T-helper 2 cell treated with Interferon-gamma antibody and Interleukin-4, amounts not matched to agents 100 ng/mL and 5 ng/mL, for 36 hours (primary cell): ENCODE measurements around the gene TMEM236. TPM values are rescaled to one million over a fixed set of nuclear protein-coding genes. Genes with fewer than 3 reads are reported as not detected.

Experiments
- intact Hi-C: fragments of 100-400 bp; cut with micrococcal nuclease; formaldehyde crosslinking; loops from one replicate; pipeline ENCODE4 v1.15.1; 2023
- total RNA-seq: library from RNA; stranded (reverse); gene quantifications from 2 replicates; pipeline ENCODE4 v1.2.3, GENCODE V29; 2022

Gene TMEM236
- total RNA-seq, 1 donor from 2014 or later = 0.05 TPM

DNA sequence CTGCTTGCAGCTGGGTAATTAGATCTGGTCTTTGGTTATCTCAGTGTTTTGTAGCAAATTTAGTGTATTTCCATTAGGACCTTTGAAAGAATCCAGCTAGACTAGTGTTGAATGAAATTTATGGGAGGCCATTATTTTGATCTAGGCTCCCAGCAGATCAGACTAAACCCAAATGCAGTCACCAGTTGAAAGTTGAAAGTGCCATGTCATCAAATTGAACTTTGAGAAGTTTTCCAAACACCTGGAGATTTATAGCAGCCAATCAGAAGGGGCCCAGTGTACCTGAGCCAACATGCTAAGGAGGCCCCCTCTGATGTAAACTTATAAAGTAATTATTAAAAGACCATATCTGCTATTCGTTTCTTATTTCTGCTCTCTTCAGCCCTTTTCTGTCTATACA, 11.3 kb upstream of the TMEM236 start:
- intact Hi-C loops = no loop called here

DNA sequence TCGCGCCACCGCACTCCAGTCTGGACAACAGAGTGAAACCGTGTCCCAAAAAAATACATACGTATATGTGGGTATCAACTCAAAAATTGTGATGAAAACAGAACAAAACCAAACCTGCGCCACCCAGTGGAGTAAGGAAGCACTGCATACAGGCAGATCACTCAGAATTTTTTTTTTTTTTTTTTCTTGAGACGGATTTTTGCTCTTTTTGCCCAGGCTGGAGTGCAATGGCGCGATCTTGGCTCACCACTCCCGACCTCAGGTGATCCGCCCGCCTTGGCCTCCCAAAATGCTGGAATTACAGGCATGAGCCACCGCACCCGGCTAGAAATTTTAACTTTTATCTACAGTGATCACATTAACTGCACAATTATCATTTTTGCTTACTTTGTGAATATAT, 9.1 kb upstream of the TMEM236 start:
- intact Hi-C loops = loop anchor here (1.0 kb wide), 1 partner anchor 136 kb away; no protein-coding TSS in a partner anchor

GRCh38 chr10:17743437-17743836, 8.6 kb upstream of the TMEM236 start:
- intact Hi-C loops = loop anchor here (1.0 kb wide), 1 partner anchor 136 kb away; no protein-coding TSS in a partner anchor

DNA sequence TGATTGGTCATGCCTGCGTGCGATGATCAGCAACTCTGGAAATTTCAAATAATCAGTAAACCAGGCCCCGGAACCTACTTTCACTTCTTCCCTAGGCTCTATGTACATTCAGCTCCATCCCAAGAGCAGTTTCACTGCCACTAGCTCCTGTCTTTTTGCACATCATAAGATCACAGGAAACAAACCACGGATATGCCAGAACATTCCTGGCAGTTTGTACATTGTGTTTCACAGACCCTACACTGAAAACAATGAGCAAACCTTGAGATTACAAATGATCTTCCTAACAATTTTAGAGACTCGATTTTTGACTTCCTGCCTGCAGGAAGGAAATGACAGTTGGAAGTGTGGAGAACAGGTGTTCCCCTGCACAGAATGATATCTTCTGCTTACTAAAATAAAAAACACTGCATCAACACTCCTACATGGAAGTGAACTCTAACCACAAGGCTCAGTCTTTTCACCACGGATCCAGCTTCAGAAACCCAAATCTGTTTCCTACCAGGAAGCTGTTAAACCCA, 7.6 kb upstream of the TMEM236 start:
- intact Hi-C loops = no loop called here

GRCh38 chr10:17747883-17748550, 4.0 kb upstream of the TMEM236 start:
- intact Hi-C loops = no loop called here

GRCh38 chr10:17749890-17750289, 2.1 kb upstream of the TMEM236 start:
- intact Hi-C loops = no loop called here

- intact Hi-C loops = no loop called here
These were observed 4.7 kb downstream of the TMEM236 start for GRCh38 chr10:17756557-17757217.

- intact Hi-C loops = no loop called here
These were observed 6.2 kb downstream of the TMEM236 start for GRCh38 chr10:17758200-17758599.

DNA sequence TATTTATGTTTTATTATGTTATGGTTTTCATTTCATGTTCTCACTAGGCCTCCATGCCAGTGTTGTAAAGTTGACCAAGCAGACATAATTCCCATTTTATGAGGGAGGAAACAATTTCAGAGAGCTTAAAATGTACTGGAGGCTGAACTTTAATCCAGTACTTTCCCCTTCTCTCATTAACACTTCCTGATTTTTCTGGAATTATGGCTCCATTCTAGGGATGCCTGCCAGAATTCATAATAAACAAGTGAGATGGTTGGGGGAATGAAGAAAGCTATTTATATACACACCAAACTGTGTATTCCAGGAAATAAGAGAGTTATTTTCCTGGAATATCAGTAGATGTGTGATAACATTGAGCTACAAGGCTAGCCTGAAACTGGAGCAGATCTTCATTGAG, 6.9 kb downstream of the TMEM236 start:
- intact Hi-C loops = no loop called here

GRCh38 chr10:17764142-17764541, 12.1 kb downstream of the TMEM236 start:
- intact Hi-C loops = no loop called here

- intact Hi-C loops = no loop called here
These were observed 13.6 kb downstream of the TMEM236 start for GRCh38 chr10:17765602-17766001.

GRCh38 chr10:17766731-17767130, 14.7 kb downstream of the TMEM236 start:
- intact Hi-C loops = no loop called here

DNA sequence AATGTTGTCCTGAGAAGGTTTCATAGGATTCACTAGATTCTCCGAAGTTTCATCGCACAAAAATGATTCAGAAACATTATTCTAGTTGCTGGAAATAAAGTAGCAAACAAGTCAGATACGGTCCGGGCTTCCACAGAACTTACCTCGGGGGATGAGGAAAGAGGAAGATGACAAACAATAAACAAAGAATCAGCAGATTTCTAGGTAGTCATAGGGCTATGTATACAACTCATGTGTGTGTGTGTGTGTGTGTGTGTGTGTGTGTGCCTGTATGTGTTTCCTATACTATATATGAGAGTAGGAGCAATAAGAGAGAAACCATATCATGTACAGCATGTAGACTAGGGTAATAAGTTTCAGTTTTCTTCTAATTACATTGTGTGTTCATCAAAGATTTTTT, 16.5 kb downstream of the TMEM236 start:
- intact Hi-C loops = no loop called here

DNA sequence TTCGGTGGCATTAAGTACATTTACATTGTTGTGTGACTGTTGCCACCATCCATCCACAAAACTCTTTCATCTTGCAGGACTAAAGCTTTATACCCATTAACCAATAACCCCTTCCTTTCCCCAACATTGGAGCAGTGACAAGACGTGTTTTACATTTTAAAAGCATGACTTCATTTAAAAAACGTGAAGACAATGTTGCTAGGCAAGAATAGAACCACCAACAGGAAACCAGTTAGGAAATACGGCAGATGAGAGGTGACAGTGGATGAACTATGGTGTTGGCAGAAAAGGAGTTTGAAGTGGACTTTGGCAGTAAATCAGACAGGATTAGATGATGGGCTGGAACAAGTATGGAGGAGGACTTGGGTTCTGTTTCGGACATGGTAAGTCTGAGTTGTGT, 17.0 kb downstream of the TMEM236 start:
- intact Hi-C loops = no loop called here

DNA sequence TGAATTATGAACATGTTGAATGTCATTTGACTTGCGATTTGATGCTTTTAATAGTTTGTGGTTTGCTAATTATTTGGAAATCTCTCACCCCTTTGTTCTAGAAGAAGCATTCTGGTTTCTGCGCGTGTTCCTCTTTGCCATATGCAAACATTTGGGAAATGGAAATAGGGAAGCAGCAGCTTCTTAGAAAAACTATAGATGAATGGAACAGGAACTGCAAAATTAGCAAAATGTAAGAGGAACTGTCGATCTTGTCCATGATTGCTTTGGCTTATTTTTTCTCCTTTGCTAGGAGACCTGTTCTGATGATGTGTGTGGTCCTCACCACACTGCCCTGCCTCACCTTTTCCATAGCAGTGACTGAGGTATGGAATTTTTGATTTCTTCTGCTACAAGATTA, 19.0 kb downstream of the TMEM236 start:
- intact Hi-C loops = no loop called here

- intact Hi-C loops = no loop called here
These were observed 27.8 kb downstream of the TMEM236 start for GRCh38 chr10:17779784-17780183.

GRCh38 chr10:17780727-17781126, 28.7 kb downstream of the TMEM236 start:
- intact Hi-C loops = no loop called here

GRCh38 chr10:17781856-17782255, 29.9 kb downstream of the TMEM236 start:
- intact Hi-C loops = no loop called here

- intact Hi-C loops = no loop called here
These were observed 31.1 kb downstream of the TMEM236 start for GRCh38 chr10:17782921-17783665.

DNA sequence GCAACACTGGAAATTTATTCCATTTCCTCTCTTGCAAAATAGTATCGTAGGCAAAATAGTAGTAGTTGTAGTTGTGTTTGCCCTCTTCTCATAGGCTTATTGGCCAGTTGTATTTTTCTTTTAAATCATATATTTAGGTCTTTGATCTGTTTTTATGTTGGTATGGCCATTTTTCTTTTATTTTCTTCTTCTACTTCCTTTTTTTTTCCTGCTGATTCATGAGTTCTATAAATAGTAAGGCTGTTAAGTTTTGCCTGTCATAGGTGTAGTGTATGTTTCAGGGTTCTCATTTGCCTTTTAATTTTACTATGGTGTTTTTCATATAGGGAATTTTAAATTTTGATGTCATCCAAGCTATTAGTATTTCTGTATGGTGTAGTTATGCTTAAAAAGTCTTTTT, 31.8 kb downstream of the TMEM236 start:
- intact Hi-C loops = no loop called here

DNA sequence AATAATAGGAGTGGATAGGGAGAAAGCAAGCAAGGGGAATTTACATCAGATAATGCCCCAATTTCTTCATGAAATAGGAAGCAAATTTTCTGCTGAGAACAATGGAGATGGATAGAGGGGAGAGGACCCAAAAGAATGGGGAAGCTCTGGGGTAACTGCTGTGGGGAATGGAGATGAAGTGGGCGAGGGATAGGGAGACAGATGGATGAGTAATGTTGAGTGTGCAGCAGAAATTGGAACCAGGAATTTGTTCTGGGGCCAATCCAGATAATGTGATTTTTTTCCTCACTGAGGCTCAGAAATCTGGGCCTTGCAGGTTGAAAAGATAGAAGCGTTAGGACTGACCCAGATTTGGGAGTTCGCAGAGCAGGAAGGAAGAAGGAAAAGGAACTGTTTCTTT, 32.7 kb downstream of the TMEM236 start:
- intact Hi-C loops = no loop called here

GRCh38 chr10:17785276-17785930, 33.4 kb downstream of the TMEM236 start:
- intact Hi-C loops = no loop called here
